H9 (cell line): ENCODE results near the gene GUK1. TPM values are rescaled to one million over a fixed set of nuclear protein-coding genes. Genes with fewer than 3 reads are reported as not detected.

Experiments used
- DNase-seq: peaks from one replicate; pipeline ENCODE4 v3.0.0-alpha.2; 2017
- H2AFZ ChIP-seq: one replicate; pipeline ENCODE4 v1.6.1; 2013; ENCODE audit warnings: mild to moderate bottlenecking, low read length, control low read depth, moderate library complexity
- H2AK5ac ChIP-seq: 2 replicates; pipeline ENCODE4 v1.6.1; 2013; ENCODE audit warnings: low read length, control low read depth, mixed read lengths; ENCODE audit not compliant: insufficient read length
- H2BK120ac ChIP-seq: one replicate; pipeline ENCODE4 v1.6.1; 2013; ENCODE audit warnings: low read depth, mild to moderate bottlenecking, low read length, control low read depth, inconsistent platforms; ENCODE audit not compliant: poor library complexity, severe bottlenecking
- H2BK12ac ChIP-seq: 2 replicates; pipeline ENCODE4 v1.6.1; 2013; ENCODE audit warnings: low read length, control low read depth, mixed read lengths, low read depth; ENCODE audit not compliant: insufficient read length
- H2BK15ac ChIP-seq: 2 replicates; pipeline ENCODE4 v1.6.1; 2013; ENCODE audit warnings: low read depth, low read length, control low read depth
- H2BK20ac ChIP-seq: one replicate; pipeline ENCODE4 v1.6.1; 2013; ENCODE audit warnings: low read depth, mild to moderate bottlenecking, low read length, control low read depth, inconsistent platforms; ENCODE audit not compliant: poor library complexity, severe bottlenecking
- H2BK5ac ChIP-seq: 2 replicates; pipeline ENCODE4 v1.6.1; 2013; ENCODE audit warnings: low read length, control low read depth, mixed read lengths; ENCODE audit not compliant: insufficient read length
- H3K14ac ChIP-seq: 2 replicates; pipeline ENCODE4 v1.6.1; 2013; ENCODE audit warnings: low read length, control low read depth; ENCODE audit not compliant: insufficient read depth
- H3K18ac ChIP-seq: 2 replicates; pipeline ENCODE4 v1.6.1; 2013; ENCODE audit warnings: low read depth, mild to moderate bottlenecking, mixed read lengths, low read length, control low read depth; ENCODE audit not compliant: insufficient read length
- H3K23ac ChIP-seq: 2 replicates; pipeline ENCODE4 v1.6.1; 2013; ENCODE audit warnings: low read length, control low read depth, mixed read lengths, low read depth; ENCODE audit not compliant: insufficient read length
- H3K23me2 ChIP-seq: 2 replicates; pipeline ENCODE4 v1.6.1; 2013; ENCODE audit warnings: low read depth, mild to moderate bottlenecking, mixed read lengths, low read length, control low read depth; ENCODE audit not compliant: insufficient read length, poor library complexity, severe bottlenecking
- H3K27ac ChIP-seq: 2 replicates; pipeline ENCODE4 v1.5.1; 2013; ENCODE audit warnings: low read length, control low read depth, mixed read lengths, low read depth; ENCODE audit not compliant: insufficient read length
- H3K27me3 ChIP-seq: 2 replicates; pipeline ENCODE4 v1.6.1; 2013; ENCODE audit warnings: low read length, control low read depth, inconsistent platforms; ENCODE audit not compliant: insufficient read depth
- H3K4ac ChIP-seq: 2 replicates; pipeline ENCODE4 v1.6.1; 2013; ENCODE audit warnings: low read depth, mild to moderate bottlenecking, control low read depth, inconsistent platforms, low read length, moderate library complexity
- H3K4me1 ChIP-seq: 2 replicates; pipeline ENCODE4 v1.6.1; 2013; ENCODE audit warnings: low read length, control low read depth, inconsistent platforms; ENCODE audit not compliant: insufficient read depth
- H3K4me2 ChIP-seq: 2 replicates; pipeline ENCODE4 v1.6.1; 2013; ENCODE audit warnings: low read length, control low read depth, mixed read lengths; ENCODE audit not compliant: insufficient read length, insufficient read depth
- H3K56ac ChIP-seq: 2 replicates; pipeline ENCODE4 v1.6.1; 2013; ENCODE audit warnings: low read depth, mild to moderate bottlenecking, mixed read lengths, low read length, control low read depth; ENCODE audit not compliant: insufficient read length
- H3K79me1 ChIP-seq: 2 replicates; pipeline ENCODE4 v1.6.1; 2013; ENCODE audit warnings: low read depth, mild to moderate bottlenecking, moderate library complexity, low read length, control low read depth, inconsistent platforms; ENCODE audit not compliant: insufficient read depth, poor library complexity, severe bottlenecking
- H3K79me2 ChIP-seq: 2 replicates; pipeline ENCODE4 v1.6.1; 2013; ENCODE audit warnings: low read length, control low read depth, inconsistent platforms; ENCODE audit not compliant: insufficient read depth
- H3K9ac ChIP-seq: 2 replicates; pipeline ENCODE4 v1.6.1; 2013; ENCODE audit warnings: low read length, control low read depth, mixed read lengths; ENCODE audit not compliant: insufficient read length; ENCODE audit errors: extremely low read depth
- H3K9me3 ChIP-seq: one replicate; pipeline ENCODE4 v1.6.1; 2013; ENCODE audit warnings: low read depth, low read length, inconsistent platforms; ENCODE audit not compliant: control insufficient read depth
- H3T11ph ChIP-seq: one replicate; pipeline ENCODE4 v1.6.1; 2013; ENCODE audit warnings: mild to moderate bottlenecking, low read length, control low read depth, inconsistent platforms
- H4K20me1 ChIP-seq: one replicate; pipeline ENCODE4 v1.6.1; 2013; ENCODE audit not compliant: control insufficient read depth, insufficient read length, insufficient read depth
- H4K5ac ChIP-seq: 2 replicates; pipeline ENCODE4 v1.6.1; 2013; ENCODE audit warnings: low read depth, mild to moderate bottlenecking, mixed read lengths, low read length, control low read depth; ENCODE audit not compliant: insufficient read length
- H4K8ac ChIP-seq: replicated peaks from 2 replicates; pipeline ENCODE4 v1.6.1; 2013; ENCODE audit warnings: low read length, control low read depth, mixed read lengths, low read depth; ENCODE audit not compliant: insufficient read length
- H4K91ac ChIP-seq: 2 replicates; pipeline ENCODE4 v1.6.1; 2013; ENCODE audit warnings: low read depth, mild to moderate bottlenecking, moderate library complexity, mixed read lengths, low read length, control low read depth; ENCODE audit not compliant: insufficient read length
- H3K27ac Mint-ChIP-seq, 3 experiments: 2 replicates in 2 of 3; 3 replicates in 1 of 3; pipeline ENCODE4 v1.8.0; 2020 to 2021; ENCODE audit warnings: mixed read lengths in 3 of 3, mild to moderate bottlenecking in 1 of 3, moderate library complexity in 1 of 3
- H3K27me3 Mint-ChIP-seq: 2 replicates; pipeline ENCODE4 v1.8.0; 2021; ENCODE audit warnings: low read depth, mild to moderate bottlenecking, moderate library complexity, mixed read lengths
- H3K36me3 Mint-ChIP-seq, 3 experiments: 2 replicates in 2 of 3; 3 replicates in 1 of 3; pipeline ENCODE4 v1.8.0; 2020 to 2021; ENCODE audit warnings: low read depth in 3 of 3, mixed read lengths in 3 of 3; ENCODE audit not compliant: insufficient read depth in 1 of 3
- H3K4me1 Mint-ChIP-seq, 2 experiments: 2 replicates each; pipeline ENCODE4 v1.8.0; 2020; ENCODE audit warnings: mixed read lengths in 2 of 2
- H3K4me3 Mint-ChIP-seq, 2 experiments: 2 replicates in 1 of 2; 3 replicates in 1 of 2; pipeline ENCODE4 v1.8.0; 2020 to 2021; ENCODE audit warnings: mild to moderate bottlenecking in 2 of 2, mixed read lengths in 2 of 2, moderate library complexity in 1 of 2
- H3K9me3 Mint-ChIP-seq, 2 experiments: 2 replicates in 1 of 2; 3 replicates in 1 of 2; pipeline ENCODE4 v1.8.0; 2020; ENCODE audit warnings: mild to moderate bottlenecking in 2 of 2, mixed read lengths in 2 of 2, moderate library complexity in 1 of 2
- CTCF ChIP-seq: fragments of 200-600 bp; sonication (generic); conservative IDR thresholded peaks from 3 replicates; pipeline ENCODE4 v1.8.0; 2021; ENCODE audit warnings: antibody characterized with exemption, mild to moderate bottlenecking
- WGBS: extraction: QIAGEN DNeasy Blood & Tissue Kit; methylation state at CpG from one replicate; pipeline ENCODE4 v1.1.7; 2013; ENCODE audit warnings: missing lambda C conversion rate, low lambda C conversion rate, mixed read lengths; ENCODE audit not compliant: insufficient read length; ENCODE audit errors: extremely low coverage; 5-methylcytosine and 5-hydroxymethylcytosine counted together
- total RNA-seq: library from RNA; stranded (reverse); gene quantifications from 2 replicates; pipeline ENCODE4 v1.2.1, GENCODE V29; 2021

The GUK1 gene
- total RNA-seq, 1 experiment from 2014 or later = 88.2 TPM

- WGBS = no CpG with 5 or more reads among the region's 15 CpGs
- H4K20me1 ChIP-seq = no peaks in the 10 kb centered on the region
- no peak overlapping the region for H3K27ac Mint-ChIP-seq
Observed at GRCh38 chr1:228101614-228101993, 38.5 kb upstream of the GUK1 start.

More at GRCh38 chr1:228101614-228101993, 38.5 kb upstream of the GUK1 start:
- Histone ChIP-seq H2BK20ac (no peak overlapping the region), H3K14ac (no peak overlapping the region), H3K9me3 (no peaks in the 10 kb centered on the region), H3K4me1 (no peaks in the 10 kb centered on the region), H2AK5ac (no peak overlapping the region), H3K18ac (no peak overlapping the region), H3K9ac (no peak overlapping the region), H4K8ac (no peak overlapping the region), H2BK120ac (no peak overlapping the region), H3K79me1 (no peaks in the 10 kb centered on the region), H3T11ph (no peak overlapping the region), H3K4me2 (no peak overlapping the region), H4K91ac (no peak overlapping the region), H2BK5ac (no peak overlapping the region), H3K4ac (no peak overlapping the region), H3K79me2 (no peaks in the 10 kb centered on the region), H2BK12ac (no peak overlapping the region), H3K27me3 (no peaks in the 10 kb centered on the region), H3K27ac (no peak overlapping the region), H3K23me2 (peaks cover 5% of the 10 kb centered on the region), H3K23ac (no peak overlapping the region), H2AFZ (no peak overlapping the region), H2BK15ac (no peak overlapping the region), H4K5ac (no peak overlapping the region), H3K56ac (no peak overlapping the region)
- TF ChIP-seq CTCF = no peak
- Mint-ChIP-seq H3K27me3 (peaks cover 3% of the 10 kb centered on the region; the same call in 1 of the 2 replicates), H3K36me3 (peaks cover 27 to 57% (median 46%) of the 10 kb centered on the region in 3 experiments; a peak in 6 of 7 replicates), H3K4me3 (peak overlapping the region; percentile 82 to 95), H3K9me3 (no peaks in the 10 kb centered on the region), H3K4me1 (peaks cover 11 to 12% of the 10 kb centered on the region in 2 experiments)
- DNase-seq = no peak
